PC-3 (cell line): ENCODE measurements around the gene FSTL5.

Experiments used
- EZH2 ChIP-seq: fragments of 300-600 bp; sonication (generic); IDR thresholded peaks from one replicate; pipeline ENCODE4 v1.6.1; 2017; ENCODE audit warnings: antibody characterized with exemption, mild to moderate bottlenecking, low read length; ENCODE audit not compliant: unreplicated experiment
- EZH2phosphoT487 ChIP-seq: fragments of 300-600 bp; sonication (generic); IDR thresholded peaks from 2 replicates; pipeline ENCODE4 v1.6.1; 2018; ENCODE audit warnings: mild to moderate bottlenecking, antibody characterized with exemption, low read length, borderline replicate concordance
- TF ChIP-seq, protein P1 (sequence below): fragments of 300-600 bp; sonication (generic); conservative IDR thresholded peaks from 2 replicates; pipeline ENCODE4 v1.5.1; 2017; ENCODE audit warnings: antibody characterized with exemption, low read depth, mild to moderate bottlenecking, low read length

DNA sequence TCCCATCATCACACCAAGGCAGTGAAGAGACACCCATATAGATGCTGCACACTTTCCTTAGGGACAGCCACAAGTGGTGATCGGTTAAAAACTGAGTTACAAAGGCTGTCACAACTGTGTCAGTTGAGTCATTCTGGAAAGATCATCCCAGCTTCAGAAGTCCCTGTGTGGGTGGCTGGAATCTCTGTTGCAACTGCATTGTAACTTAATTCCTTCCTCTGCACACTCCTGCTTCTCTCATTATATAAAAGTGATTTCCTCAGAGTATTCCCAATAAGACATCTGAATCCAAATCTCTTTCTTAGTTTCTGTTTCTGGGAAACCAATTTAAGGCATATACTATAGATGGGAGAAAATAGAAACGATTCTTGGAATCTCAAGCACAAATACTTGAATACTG is 88.1 kb downstream of the FSTL5 start:
- TF ChIP-seq, protein P1, sequence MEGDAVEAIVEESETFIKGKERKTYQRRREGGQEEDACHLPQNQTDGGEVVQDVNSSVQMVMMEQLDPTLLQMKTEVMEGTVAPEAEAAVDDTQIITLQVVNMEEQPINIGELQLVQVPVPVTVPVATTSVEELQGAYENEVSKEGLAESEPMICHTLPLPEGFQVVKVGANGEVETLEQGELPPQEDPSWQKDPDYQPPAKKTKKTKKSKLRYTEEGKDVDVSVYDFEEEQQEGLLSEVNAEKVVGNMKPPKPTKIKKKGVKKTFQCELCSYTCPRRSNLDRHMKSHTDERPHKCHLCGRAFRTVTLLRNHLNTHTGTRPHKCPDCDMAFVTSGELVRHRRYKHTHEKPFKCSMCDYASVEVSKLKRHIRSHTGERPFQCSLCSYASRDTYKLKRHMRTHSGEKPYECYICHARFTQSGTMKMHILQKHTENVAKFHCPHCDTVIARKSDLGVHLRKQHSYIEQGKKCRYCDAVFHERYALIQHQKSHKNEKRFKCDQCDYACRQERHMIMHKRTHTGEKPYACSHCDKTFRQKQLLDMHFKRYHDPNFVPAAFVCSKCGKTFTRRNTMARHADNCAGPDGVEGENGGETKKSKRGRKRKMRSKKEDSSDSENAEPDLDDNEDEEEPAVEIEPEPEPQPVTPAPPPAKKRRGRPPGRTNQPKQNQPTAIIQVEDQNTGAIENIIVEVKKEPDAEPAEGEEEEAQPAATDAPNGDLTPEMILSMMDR, result no peak
- TF ChIP-seq EZH2phosphoT487 (no peak), EZH2 (no peak)
